Measurements from ENCODE around the gene MRPS14.

GRCh38 chr1:175003521-175003920, 19.7 kb downstream of the MRPS14 start:
- TF ChIP-seq CTCF (IDR thresholded peaks at IDR 0.05) (no peak), POLR2A (IDR thresholded peaks at IDR 0.05) (no peak)
